ENCODE results near the gene PLEKHN1.
"Not testable (repeated sequence)": the region's sequence is repeated elsewhere in the genome, so short reads cannot be mapped to it uniquely, and the experiment has no call there.

Gene PLEKHN1

GRCh38 chr1:995665-996633 is 29.7 kb downstream of the PLEKHN1 start:
- DNase-seq = no peak

GRCh38 chr1:996851-997712 is 30.8 kb downstream of the PLEKHN1 start:
- DNase-seq = no peak

GRCh38 chr1:997713-997992 is 31.4 kb downstream of the PLEKHN1 start:
- no peak for DNase-seq

GRCh38 chr1:997993-998744 is 31.9 kb downstream of the PLEKHN1 start:
- no peak for DNase-seq

- no peak for DNase-seq
Measured at GRCh38 chr1:998745-998994, 32.4 kb downstream of the PLEKHN1 start.

GRCh38 chr1:998995-999724 is 32.9 kb downstream of the PLEKHN1 start:
- DNase-seq = no peak

- no peak for DNase-seq
Measured at GRCh38 chr1:999725-1000356, 33.6 kb downstream of the PLEKHN1 start, which contains the start of gene HES4. HES4 (minus strand) TSS chr1:1000097; CDS start chr1:999973, 124 bp downstream.

- DNase-seq = no peak
Measured at GRCh38 chr1:1000357-1001056, 34.2 kb downstream of the PLEKHN1 start.

- no peak for DNase-seq
Measured at GRCh38 chr1:1001057-1001783, 34.9 kb downstream of the PLEKHN1 start.

GRCh38 chr1:1003618-1004419 is 37.5 kb downstream of the PLEKHN1 start:
- DNase-seq = no peak

GRCh38 chr1:1004420-1004779 is 38.1 kb downstream of the PLEKHN1 start:
- DNase-seq = no peak

- no peak for DNase-seq
Measured at GRCh38 chr1:1004780-1005697, 38.8 kb downstream of the PLEKHN1 start.

- no peak for DNase-seq
Measured at GRCh38 chr1:1005774-1006304, 39.6 kb downstream of the PLEKHN1 start.

GRCh38 chr1:1006305-1007159 is 40.2 kb downstream of the PLEKHN1 start:
- no peak for DNase-seq

- not testable (repeated sequence) for DNase-seq
Measured at GRCh38 chr1:1010131-1010530, 43.8 kb downstream of the PLEKHN1 start.

GRCh38 chr1:1011396-1011949 is 45.2 kb downstream of the PLEKHN1 start:
- DNase-seq = no peak

GRCh38 chr1:1012736-1013104 is 46.4 kb downstream of the PLEKHN1 start:
- not testable (repeated sequence) for DNase-seq
